GM19238 (cell line): ENCODE results near the gene SMOC2.
"Not testable (repeated sequence)": the region's sequence is repeated elsewhere in the genome, so short reads cannot be mapped to it uniquely, and the experiment has no call there.

Experiments
- DNase-seq: peaks from one replicate; pipeline ENCODE4 v3.0.0; 2011; ENCODE audit warnings: low spot score; ENCODE audit not compliant: insufficient read length

Gene SMOC2

GRCh38 chr6:168676552-168677322 is 235.8 kb downstream of the SMOC2 start:
- DNase-seq, result no peak

DNA sequence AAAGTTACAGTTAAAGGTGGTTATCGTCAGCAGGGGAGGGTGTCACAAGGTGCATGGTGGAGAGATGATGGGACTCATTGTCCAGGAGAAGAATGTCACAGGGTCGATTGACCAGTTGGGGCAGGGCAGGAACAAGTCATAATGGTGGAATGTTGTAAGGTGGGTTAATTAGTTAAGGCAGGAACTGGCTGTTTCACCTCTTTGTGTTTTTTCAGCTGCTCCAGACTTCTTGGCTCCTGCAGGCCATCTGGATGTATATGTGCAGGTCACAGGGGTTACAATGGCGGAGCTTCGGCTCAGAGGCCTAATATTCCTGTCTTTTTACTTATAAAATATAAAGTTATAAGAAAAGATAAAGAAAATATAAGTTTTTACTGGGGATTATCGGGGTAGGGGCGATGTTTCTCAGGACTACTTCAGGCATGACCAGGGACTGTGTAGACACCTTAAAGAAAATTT is 236.4 kb downstream of the SMOC2 start:
- not testable (repeated sequence) for DNase-seq

DNA sequence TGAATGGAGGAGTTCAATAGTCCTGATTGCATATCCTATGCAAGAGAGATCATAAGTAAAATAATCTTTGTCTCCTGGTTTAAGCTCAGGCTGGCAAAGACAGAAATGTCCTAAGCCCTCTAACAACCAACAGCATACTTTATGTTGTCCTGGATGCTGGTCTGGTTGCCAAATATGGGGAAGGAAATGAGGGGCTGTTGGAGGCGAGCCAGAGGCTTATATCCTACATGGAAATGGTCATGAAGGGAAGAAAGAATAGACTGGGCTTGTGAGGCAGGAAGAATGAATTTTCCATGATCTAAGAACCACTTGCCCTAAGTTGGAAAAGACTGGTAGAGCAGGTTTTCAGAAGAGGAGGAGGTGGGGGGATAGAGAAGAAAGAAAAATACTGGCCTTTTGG is 237.1 kb downstream of the SMOC2 start:
- DNase-seq, result no peak

DNA sequence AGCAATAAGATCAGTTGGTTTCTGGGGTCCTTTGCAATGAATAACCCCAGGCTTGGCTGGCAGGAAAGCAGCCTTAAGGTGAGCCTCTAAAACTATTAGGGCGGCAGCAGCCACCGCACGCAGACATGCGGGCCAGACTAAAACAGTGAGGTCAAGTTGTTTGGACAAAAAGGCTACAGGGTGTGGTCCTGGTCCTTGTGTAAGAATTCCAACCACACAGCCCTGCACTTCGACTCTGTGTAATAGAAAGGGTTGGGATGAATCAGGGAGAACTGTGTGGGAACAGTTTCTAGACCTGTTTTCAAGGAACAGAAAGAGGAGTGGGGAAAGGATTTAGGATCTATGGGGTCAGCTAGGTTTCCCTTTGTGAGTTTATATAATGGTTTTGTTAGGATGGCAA is 237.6 kb downstream of the SMOC2 start:
- no peak for DNase-seq

- no peak for DNase-seq
These were observed 240.8 kb downstream of the SMOC2 start for GRCh38 chr6:168681748-168682147.

DNA sequence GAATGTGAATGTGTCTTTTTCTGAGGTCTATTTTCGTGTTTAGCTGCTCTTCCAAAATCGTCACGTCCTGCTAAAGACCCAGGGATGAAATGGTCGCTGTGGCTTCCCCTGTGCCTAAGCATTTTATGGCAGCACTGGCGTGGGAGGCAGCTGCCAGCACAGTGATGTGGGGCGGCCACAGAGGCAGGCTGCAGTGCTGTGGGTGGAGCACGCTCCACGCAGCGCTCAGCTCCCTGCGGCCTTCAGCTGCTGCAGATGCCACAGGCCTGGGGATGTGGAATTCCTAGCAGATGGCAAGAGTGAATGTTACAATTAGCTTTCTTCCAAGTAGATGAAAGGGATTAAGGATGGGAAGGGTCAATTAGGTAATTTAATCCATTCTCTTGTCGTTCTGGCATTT is 242.6 kb downstream of the SMOC2 start:
- no peak for DNase-seq

DNA sequence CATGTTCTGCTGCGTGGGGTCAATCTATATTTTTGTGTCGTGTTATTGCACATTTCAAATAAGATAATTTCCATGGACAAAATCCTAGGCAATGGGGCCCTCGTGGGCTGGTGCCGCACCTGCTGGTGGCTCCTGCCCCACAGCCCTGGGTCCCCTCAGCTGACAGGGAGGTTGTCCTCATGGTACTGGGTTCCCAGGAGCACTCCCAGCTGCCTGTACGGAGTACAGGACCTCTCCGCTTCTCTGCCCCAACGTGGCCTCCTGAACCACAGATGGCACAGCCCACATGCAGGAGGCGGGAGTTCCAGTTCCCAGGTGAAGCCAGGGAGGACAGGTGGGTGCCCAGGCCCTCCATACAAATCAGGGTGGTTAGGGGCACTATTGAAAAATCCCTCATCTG is 243.5 kb downstream of the SMOC2 start:
- DNase-seq, result no peak

GRCh38 chr6:168684906-168685305 is 243.9 kb downstream of the SMOC2 start:
- DNase-seq, result no peak

GRCh38 chr6:168686029-168686738 is 245.2 kb downstream of the SMOC2 start:
- DNase-seq, result no peak

DNA sequence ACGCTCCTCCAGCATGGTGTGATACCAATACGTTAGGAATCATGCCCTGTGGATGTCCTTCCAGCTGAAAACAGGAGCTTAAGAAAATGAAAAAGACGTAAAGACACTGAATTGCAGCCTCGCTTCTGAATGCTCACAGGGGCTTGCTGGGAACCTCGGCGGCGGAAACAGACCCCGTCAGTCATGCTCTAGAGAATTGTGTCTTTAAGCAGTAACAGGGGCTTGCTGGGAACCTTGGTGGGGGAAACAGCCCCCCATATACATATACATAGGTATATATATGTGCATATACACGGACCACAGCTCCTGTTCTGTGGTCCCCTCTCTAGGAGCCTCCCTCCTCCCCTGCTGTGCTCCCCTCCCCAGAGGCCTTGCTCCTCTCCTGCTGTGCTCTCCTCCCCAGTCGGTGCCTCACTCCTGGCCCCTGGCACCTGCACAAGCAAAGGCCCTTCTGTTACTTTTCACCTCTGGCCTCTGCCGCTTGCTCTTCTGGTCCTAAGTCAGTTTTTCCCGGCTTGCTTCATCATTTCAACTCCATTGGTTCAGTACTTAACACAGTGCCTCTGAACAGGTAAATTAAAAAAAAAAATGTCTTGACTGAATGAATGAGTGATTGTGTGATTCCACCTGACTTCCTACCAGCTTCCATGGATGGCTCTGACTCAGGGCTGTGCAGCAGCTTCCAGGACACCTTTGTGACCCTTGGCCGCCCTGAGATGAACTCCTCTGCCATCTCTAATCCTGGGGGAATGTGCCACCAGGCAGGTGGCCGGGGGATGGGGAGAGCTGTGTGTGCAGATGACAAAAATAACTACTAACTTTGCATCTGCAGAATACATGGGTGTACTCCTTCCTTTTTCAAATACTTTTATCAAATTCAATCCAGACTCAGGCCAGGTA is 246.1 kb downstream of the SMOC2 start:
- DNase-seq, result no peak

DNA sequence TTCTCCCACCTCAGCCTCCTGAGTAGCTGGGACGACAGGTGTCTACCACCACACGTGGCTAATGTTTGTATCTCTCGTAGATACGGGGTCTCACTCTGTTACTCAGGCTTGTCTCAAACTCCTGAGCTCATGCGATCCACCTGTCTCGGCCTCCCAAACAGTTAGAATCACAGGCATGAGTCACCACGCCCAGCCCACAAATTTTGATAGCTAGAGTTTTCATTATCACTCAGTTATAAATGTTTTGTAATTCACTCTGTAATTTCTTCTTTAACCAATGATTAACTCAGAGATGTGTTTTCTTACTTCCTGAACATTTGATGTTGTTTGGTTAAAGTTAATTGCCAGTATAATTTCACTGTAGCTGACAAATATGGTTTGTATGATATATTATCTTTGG is 249.3 kb downstream of the SMOC2 start:
- no peak for DNase-seq

- DNase-seq, result no peak
These were observed 250.8 kb downstream of the SMOC2 start for GRCh38 chr6:168691774-168692173.

DNA sequence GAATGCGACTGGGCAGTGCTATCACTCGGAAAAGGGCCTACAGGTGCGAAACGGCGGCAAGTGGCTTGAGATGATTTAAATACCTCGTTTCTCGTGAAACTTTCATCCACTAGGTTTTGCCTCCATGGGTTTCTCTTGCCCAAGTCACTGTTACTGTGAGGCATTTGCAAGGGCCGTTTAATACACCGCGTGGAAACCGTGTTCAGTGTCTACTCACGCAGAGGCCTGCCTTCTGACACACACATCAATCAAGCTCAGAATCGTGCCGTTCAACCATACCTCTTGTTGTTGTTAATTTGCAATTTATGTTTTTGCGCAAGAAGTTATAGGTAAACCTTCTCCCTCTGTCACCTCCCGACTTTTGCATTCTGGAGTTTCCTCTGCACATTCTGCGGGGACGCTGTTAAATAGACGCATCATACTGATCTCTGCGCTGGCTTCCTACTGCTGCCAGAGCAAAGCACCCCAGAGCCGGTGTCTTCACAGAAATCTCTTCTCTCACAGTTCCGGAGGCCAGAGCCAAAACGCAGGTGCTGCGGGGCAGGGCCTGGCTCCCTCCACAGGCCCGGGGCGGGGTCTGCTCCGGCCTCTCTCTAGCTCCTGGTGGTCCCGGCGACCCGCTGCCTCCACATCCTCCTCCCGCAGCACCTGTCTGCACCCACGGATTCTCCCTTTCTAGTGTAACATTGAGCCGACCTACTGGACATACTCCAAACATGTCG is 251.4 kb downstream of the SMOC2 start:
- no peak for DNase-seq

GRCh38 chr6:168692915-168693257 is 251.9 kb downstream of the SMOC2 start:
- not testable (repeated sequence) for DNase-seq

DNA sequence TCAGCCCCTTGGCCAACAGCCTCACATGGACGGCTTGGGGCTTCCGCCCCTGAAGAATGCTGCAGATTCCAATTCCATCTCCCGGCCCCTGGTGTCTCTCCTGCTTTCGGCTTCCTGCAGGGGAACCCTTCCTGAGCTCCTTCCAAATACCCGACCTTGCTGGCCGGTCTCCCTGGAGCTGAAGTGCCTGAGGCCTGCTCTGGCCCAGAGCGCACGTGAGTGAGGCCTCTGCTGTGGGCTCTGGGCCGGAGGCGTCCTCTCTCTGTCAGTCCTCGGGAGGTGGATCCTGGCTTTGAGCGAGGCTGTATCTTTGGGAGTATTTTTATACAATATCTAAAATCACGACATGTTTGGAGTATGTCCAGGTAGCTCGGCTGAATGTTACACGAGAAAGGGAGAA is 253.8 kb downstream of the SMOC2 start:
- DNase-seq, result not testable (repeated sequence)

- no peak for DNase-seq
These were observed 254.7 kb downstream of the SMOC2 start for GRCh38 chr6:168695701-168696100.

- DNase-seq, result no peak
These were observed 257.9 kb downstream of the SMOC2 start for GRCh38 chr6:168698923-168699322.

- no peak for DNase-seq
These were observed 258.8 kb downstream of the SMOC2 start for GRCh38 chr6:168699631-168700295.

DNA sequence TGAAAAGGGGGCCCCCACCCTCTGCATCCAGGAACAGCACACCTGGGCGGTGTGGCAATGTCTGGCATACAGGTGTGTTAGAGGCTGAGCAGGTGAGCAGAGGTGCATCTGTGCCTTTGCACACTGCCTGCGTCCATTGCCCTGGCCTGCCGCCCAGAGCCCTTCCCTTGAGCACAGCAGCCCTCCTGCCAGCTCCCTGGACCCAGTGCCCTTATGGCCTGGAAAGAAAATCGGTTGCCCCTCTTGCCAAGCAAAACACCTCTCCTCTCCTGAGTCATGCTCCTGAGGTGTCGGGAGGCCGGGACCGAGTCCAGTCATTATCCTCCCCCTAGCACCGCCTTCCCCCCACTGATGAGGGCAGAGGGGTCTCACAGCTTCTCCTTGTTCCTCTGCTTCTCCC is 259.9 kb downstream of the SMOC2 start:
- DNase-seq, result no peak

DNA sequence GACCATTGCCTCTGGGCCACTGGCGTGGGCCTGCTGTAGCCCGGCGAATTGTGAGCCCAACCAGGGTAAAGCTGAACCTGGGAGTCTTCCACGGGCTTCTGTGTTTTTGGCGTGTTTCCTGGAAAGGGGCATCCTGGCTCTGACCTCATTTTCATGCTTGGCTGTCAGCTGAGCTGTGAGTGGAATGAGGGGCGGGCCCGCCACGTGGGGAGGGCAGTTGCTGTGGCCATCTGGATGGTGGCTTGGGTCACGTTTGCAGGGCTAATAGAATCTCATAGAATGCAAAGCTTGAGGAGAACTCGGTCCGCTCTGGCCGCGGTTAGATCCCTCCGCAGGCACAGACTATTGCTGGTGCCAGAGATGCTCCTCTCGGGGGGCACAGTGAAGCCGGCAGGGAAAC is 263.0 kb downstream of the SMOC2 start:
- no peak for DNase-seq

DNA sequence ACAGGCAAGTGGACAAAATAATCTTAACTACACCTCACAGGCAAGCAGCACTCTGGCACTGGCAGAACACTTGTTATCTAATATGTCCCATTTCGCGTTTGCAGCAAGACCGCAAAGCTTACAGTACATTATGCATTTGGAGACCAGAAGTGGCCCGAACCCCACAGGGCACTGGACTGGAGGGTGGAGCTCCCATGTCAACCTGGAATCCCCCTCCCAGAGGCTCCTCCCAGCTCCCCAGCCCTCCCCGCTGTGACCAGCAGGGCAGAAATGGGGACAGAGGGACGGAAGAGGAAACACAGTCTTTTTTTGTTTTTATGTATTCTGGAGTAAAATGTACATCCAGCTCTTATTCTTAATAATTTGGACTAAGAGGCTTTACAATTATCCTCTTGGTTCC is 263.7 kb downstream of the SMOC2 start:
- no peak for DNase-seq
